Type B pancreatic cell (in vitro differentiated cells): Measurements from ENCODE around the gene SCUBE3. TPM values are rescaled to one million over a fixed set of nuclear protein-coding genes. Genes with fewer than 3 reads are reported as not detected.

Experiments used
- DNase-seq: peaks from one replicate; pipeline ENCODE4 v3.0.0; 2021; ENCODE audit warnings: mixed read lengths; ENCODE audit not compliant: unreplicated experiment; ENCODE audit errors: extremely low spot score
- H3K27ac Mint-ChIP-seq: 2 replicates; pipeline ENCODE4 v1.8.0; 2021; ENCODE audit warnings: mild to moderate bottlenecking, mixed read lengths
- H3K27me3 Mint-ChIP-seq: 2 replicates; pipeline ENCODE4 v1.8.0; 2021; ENCODE audit warnings: mixed read lengths
- H3K36me3 Mint-ChIP-seq: 2 replicates; pipeline ENCODE4 v1.8.0; 2021; ENCODE audit warnings: mixed read lengths
- H3K4me1 Mint-ChIP-seq: one replicate; pipeline ENCODE4 v1.8.0; 2021; ENCODE audit warnings: mixed read lengths; ENCODE audit not compliant: unreplicated experiment
- H3K4me3 Mint-ChIP-seq: 2 replicates; pipeline ENCODE4 v1.8.0; 2021; ENCODE audit warnings: mild to moderate bottlenecking, mixed read lengths
- H3K9me3 Mint-ChIP-seq: 2 replicates; pipeline ENCODE4 v1.8.0; 2021; ENCODE audit warnings: mixed read lengths
- total RNA-seq: library from RNA; stranded (reverse); gene quantifications from 2 replicates; pipeline ENCODE4 v1.2.1, GENCODE V29; 2021; ENCODE audit warnings: low replicate concordance
- TF ChIP-seq, protein P1 (sequence below): fragments of 200-600 bp; sonication (generic); conservative IDR thresholded peaks from 2 replicates; pipeline ENCODE4 v1.5.0; 2021; ENCODE audit warnings: antibody characterized with exemption, mild to moderate bottlenecking

The SCUBE3 gene
- total RNA-seq, 1 donor from 2014 or later = 14.9 TPM

DNA sequence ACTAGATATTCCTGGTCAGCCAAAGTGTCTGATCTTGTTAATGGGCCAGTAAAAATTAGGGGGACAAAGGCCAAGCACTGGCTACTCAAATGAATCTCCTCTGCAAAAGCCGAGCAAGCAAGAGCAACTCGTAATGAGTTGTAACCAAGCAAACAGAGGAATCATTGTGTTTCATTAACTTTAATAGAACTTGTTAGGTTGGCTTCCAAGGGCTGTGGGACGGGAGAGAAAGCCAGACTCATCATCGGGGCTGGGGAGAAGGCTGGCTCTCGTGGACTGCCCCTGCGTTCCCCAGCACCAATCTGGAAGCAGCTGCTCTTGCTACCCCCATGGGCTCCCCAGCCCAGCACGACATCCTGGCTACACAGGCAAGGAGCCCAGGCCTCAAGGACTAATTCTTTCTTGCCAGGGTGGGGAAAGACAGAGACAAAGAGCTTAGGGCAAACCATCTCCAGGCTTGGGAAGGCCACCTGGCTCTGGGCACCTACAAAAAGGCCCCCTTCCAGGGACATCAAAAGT is 10.5 kb upstream of the SCUBE3 start:
- peaks cover 23% of the 10 kb centered on the region for H3K27me3 Mint-ChIP-seq
- H3K9me3 Mint-ChIP-seq = no peaks in the 10 kb centered on the region
- H3K4me1 Mint-ChIP-seq = peaks cover 9% of the 10 kb centered on the region
- DNase-seq = no peak
- H3K36me3 Mint-ChIP-seq = no peaks in the 10 kb centered on the region
- H3K27ac Mint-ChIP-seq = no peak overlapping the region
- H3K4me3 Mint-ChIP-seq = no peak overlapping the region
- TF ChIP-seq, protein P1, sequence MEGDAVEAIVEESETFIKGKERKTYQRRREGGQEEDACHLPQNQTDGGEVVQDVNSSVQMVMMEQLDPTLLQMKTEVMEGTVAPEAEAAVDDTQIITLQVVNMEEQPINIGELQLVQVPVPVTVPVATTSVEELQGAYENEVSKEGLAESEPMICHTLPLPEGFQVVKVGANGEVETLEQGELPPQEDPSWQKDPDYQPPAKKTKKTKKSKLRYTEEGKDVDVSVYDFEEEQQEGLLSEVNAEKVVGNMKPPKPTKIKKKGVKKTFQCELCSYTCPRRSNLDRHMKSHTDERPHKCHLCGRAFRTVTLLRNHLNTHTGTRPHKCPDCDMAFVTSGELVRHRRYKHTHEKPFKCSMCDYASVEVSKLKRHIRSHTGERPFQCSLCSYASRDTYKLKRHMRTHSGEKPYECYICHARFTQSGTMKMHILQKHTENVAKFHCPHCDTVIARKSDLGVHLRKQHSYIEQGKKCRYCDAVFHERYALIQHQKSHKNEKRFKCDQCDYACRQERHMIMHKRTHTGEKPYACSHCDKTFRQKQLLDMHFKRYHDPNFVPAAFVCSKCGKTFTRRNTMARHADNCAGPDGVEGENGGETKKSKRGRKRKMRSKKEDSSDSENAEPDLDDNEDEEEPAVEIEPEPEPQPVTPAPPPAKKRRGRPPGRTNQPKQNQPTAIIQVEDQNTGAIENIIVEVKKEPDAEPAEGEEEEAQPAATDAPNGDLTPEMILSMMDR = no peak

DNA sequence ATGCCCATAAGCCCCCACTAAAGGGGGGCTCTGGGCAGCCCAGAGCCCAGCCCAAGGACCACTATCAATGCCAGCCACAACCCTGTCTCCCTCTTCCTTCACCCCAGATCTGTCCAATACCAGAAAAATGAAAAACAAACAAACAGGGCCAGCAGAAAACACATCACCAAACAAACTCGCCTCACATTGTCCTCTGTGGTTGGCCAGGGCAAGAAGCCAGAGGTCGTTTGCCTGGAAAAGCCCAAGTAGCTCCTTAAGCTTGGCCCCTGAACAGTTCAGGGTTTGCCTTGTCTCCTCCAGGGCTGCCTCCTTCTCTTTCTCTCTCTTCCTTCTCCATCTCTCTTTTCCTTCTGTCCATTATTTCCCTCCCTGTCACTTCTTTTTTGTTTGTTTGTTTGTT is 10.1 kb upstream of the SCUBE3 start:
- no peak for DNase-seq
- H3K4me1 Mint-ChIP-seq = peaks cover 9% of the 10 kb centered on the region
- no peaks in the 10 kb centered on the region for H3K36me3 Mint-ChIP-seq
- no peak overlapping the region for H3K4me3 Mint-ChIP-seq
- TF ChIP-seq, protein P1 = no peak
- H3K27ac Mint-ChIP-seq = no peak overlapping the region
- no peaks in the 10 kb centered on the region for H3K9me3 Mint-ChIP-seq
- H3K27me3 Mint-ChIP-seq = peaks cover 27% of the 10 kb centered on the region

DNA sequence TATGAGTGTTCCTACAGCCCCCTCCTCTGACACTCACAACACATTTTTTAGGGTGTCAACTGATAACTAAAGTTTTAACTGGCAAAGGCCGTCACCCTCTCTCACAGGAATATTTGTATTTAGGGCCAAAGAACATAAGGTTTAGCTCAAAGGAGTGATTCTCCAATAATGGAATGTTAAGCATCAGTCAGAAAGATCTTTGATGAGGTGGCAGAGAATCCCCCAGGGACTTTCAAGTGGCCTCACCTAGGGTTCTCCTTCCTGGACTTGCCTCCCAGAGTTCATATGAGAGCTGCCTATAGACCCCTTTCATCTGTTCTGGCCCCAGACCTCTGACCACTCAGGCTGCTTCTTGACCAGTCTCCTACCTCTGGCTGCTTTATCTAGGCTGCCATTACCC is 7.4 kb upstream of the SCUBE3 start:
- Mint-ChIP-seq H3K27ac (no peak overlapping the region), H3K27me3 (peaks cover 38% of the 10 kb centered on the region), H3K9me3 (no peaks in the 10 kb centered on the region), H3K36me3 (no peaks in the 10 kb centered on the region), H3K4me3 (no peak overlapping the region), H3K4me1 (peaks cover 5% of the 10 kb centered on the region)
- DNase-seq = no peak
- TF ChIP-seq, protein P1 = no peak

DNA sequence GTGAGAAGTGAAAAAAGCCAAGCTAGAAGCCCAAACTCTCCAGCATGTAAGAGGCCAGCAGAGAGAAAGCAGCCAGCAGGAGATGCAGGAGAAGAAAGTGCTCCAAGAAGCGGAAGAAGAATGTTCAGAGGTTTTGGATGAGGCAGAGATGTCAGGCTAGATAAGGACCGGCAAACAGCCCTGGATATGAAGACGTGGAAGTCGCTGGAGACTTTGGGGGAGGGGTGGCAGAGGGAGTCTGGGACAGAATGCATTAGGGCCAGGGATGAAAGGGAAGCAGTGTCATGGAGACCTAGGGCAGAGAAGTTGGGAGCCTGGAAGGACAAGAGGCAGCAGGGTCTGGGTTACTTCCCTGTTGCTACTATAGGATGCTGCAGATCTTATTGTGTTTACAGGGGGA is 5.3 kb upstream of the SCUBE3 start:
- Mint-ChIP-seq H3K36me3 (no peaks in the 10 kb centered on the region), H3K4me3 (no peak overlapping the region), H3K9me3 (no peaks in the 10 kb centered on the region), H3K27me3 (peaks cover 59% of the 10 kb centered on the region), H3K27ac (no peak overlapping the region), H3K4me1 (peaks cover 10% of the 10 kb centered on the region)
- no peak for DNase-seq
- TF ChIP-seq, protein P1 = no peak

GRCh38 chr6:35209081-35209480 is 4.7 kb upstream of the SCUBE3 start:
- no peaks in the 10 kb centered on the region for H3K36me3 Mint-ChIP-seq
- H3K9me3 Mint-ChIP-seq = no peaks in the 10 kb centered on the region
- no peak overlapping the region for H3K4me3 Mint-ChIP-seq
- H3K27me3 Mint-ChIP-seq = peaks cover 59% of the 10 kb centered on the region
- no peak for DNase-seq
- H3K27ac Mint-ChIP-seq = peak overlapping the region; percentile 6
- peaks cover 10% of the 10 kb centered on the region for H3K4me1 Mint-ChIP-seq
- TF ChIP-seq, protein P1 = no peak
